HG02885 (cell line): Measurements from ENCODE around the gene PPP1R13L.
"Not testable (repeated sequence)": the region's sequence is repeated elsewhere in the genome, so short reads cannot be mapped to it uniquely, and the experiment has no call there.

Source experiments
- ATAC-seq: cut with Tn5 transposase; IDR thresholded peaks from one replicate; pipeline ENCODE4 v1.9.1; 2021; ENCODE audit warnings: mild to moderate bottlenecking; ENCODE audit not compliant: unreplicated experiment, poor library complexity

PPP1R13L gene

DNA sequence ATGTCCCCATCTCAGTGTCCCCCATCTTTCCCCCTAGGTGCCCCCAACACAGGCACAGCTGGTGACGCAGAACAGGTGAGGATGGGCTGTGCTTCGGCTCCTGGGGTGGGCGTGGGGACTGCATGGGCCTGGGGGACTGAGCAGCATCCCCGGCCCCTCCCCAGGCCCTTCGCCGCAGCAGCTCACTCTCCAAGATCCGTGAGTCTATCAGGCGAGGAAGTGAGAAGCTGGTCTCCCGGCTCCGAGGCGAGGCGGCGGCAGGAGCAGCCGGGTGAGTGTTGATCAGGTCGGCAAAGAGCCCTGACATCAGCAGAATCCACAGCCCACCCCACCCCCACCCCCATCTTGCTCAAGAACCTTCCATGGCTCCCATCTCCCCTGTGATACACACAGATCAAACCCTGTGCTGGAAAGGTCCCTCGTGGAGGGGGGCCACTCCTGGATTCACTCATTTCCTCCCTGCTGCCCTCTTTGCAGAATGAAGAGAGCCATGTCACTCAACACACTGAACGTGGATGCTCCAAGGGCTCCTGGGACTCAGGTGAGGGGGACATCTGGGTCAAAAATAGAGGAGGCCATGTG is 54.3 kb downstream of the PPP1R13L start:
- no peak for ATAC-seq

DNA sequence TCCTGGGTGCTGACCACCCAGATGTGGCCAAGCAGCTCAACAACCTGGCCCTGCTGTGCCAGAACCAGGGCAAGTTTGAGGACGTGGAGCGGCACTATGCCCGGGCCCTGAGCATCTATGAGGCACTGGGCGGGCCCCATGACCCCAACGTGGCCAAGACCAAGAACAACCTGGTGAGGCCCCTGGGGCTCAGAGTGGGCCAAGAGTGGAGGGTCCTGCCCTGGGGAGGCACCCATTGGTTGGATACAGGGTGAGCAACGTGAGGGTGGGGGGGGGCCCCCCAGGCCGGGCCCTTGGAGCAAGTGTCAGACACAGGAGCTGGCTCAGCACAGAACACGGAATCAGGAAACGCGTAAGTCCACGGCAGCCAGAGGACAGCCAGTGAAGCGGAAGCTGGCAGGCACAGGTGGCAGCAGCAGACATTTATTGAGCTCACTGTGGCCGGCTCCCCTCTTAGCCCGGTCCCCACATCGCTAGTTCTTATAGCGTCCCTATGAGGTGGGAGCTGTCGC is 55.4 kb downstream of the PPP1R13L start:
- no peak for ATAC-seq

DNA sequence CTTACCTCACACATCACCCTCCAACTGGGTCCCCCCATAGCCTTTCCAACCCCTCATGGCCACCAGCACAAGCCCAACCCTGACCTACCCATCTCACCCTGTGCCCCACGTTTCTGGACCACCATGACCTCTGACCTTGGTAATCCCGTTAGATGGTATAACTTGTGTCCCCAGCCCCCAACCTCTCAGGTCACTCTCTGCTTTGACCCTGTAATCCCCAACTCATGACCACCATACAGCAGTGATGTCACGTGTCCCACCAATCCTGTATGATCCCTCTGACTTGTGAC is 55.8 kb downstream of the PPP1R13L start:
- no peak for ATAC-seq

DNA sequence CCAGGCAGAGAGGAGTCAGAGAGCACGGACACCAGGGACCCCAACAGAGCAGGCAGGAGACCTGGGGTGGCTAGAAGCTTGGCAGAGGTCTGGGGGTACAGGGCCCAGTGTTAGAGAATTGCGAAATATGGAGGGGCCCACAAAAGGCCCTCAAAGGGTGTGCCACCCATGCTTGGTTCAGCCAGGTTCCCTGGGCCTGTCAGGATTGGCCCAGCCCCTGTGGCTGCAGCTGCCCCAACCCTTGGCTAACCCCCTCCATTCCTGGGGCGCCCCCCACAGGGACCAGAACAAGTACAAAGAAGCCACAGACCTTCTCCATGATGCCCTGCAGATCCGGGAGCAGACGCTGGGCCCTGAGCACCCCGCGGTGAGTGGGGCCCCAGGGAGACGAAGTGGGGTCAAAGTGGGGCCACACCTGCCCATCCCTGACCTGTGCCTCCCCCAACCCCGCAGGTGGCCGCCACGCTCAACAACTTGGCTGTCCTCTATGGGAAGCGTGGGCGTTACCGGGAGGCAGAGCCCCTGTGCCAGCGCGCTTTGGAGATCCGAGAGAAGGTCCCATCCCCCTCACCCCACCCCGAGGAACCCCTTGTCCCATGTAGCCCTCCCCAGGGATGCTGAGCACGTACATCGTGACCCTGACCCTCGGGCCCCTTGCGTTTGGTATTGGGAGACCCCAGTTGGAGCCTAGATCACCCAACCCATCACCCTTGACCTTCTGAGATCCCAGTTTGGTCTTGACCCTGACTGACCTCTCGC is 56.3 kb downstream of the PPP1R13L start:
- no peak for ATAC-seq

DNA sequence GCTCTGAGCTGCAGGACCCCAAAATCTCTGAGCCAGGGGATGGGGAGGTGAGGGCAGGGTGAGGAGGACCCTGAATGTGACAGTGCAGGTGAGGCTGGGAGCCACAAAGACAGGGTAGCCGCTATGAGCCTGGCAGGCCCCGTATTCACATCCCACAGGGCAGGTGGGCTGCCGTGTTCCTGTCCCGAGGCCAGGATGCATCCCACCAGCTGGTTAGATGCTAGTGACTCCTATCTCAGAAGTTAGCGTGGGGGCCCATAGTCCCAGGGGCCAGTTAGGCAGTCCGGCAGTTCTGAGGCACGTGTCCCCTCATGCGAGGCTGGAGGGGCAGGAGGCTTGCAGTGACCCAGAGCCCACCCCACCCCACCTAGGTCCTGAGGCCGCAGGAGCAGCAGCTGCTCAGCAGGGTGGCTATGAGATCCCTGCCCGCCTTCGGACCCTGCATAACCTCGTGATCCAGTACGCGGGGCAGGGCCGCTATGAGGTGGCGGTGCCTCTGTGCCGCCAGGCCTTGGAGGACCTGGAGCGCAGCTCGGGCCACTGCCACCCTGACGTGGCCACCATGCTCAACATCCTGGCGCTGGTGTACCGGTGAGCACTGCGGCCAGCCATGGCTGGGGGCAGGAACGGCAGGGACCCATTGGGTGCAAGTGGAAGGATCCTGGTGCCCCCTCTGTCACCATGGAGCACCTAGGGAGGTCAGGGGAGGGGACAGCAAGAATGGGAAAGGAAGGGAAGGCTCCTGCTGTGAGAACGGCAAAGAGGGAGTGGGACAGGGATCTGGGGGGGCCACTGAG is 57.1 kb downstream of the PPP1R13L start:
- no peak for ATAC-seq

DNA sequence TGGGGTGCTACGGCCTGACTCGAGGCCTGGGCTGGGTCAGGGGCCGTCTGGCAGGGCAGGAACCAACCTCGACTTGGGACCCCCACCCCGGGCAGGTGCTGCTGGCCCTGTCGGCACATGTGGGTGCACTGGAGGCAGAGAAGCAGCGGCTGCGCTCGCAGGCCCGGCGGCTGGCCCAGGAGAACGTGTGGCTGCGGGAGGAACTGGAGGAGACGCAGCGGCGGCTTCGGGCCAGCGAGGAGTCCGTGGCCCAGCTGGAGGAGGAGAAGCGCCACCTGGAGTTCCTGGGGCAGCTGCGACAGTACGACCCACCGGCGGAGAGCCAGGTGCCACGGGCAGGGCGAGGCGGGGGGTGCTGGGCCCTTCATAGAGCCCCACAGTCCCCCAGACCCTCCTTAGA is 58.4 kb downstream of the PPP1R13L start:
- ATAC-seq: no peak

DNA sequence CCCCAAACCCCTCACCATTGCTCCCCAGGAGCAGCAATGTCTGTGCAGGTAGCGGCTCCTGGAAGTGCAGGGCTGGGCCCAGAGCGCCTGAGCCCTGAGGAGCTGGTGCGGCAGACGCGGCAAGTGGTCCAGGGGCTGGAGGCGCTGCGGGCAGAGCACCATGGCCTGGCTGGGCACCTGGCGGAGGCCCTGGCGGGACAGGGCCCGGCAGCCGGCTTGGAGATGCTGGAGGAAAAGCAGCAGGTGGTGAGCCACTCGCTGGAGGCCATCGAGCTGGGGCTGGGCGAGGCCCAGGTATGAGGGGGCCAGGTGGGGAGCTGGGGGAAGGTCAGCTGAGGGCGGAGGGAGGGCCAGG is 59.4 kb downstream of the PPP1R13L start:
- ATAC-seq: no peak

DNA sequence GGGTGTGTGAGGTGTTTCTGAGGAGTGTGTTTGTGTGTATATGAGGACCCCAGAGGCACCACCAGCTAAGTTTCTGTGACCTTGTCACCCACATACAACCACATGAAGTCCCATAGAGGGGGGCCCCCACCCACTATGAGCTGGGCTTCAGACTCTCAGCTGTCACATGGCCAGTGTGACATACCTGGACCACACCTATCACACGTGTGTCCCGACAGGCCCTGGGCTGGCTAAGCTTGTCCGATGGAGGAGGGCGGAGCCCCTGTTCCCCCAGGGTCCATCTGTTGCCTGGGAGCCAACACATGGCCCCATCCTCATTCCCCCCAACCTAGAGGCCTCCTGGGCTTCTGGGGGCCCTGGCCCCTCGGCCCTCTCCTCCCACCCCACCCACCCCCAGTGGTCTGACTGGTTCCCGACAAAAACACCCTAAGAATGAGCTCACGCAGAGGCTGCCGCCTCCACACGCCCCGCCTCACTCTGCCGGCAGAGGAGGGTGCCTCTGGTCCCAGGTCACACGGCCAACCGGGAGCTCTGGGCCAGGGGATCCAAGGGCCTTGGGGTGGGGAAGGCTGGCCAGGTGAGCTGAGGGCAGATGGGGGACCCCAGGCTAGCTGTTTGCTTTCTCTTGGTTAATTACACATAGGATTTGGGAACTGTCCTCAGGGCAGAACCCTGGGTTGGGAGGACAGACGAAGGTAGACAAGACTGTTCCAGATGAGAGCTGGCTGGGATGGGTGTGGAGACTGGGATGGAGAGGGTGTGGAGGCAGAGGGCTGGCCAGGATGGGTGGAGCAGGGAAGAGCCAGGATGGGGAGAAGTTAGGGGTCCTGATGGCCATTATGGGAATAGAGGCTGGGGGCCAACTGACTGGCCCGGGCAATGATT is 60.0 kb downstream of the PPP1R13L start:
- no peak for ATAC-seq

DNA sequence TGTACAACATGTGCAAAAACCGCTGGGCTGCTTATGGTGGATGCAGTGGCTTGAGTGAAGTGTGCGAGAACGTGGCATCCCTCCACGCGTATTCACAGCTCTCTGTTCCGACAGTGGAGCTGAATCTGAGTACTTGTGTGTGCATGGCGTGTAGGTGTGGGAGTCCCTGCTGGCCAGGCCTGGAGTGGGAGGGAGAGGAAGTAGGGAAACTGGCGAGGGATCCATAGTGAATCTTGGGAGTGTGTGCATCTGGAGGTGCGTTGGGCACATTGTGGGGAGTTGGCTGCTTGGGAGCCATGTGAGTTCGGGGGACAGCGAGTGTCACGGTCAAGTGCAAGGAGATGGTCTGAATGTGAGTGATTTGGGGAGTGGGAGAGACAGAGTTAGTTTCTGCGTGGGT is 62.0 kb downstream of the PPP1R13L start:
- ATAC-seq: no peak

DNA sequence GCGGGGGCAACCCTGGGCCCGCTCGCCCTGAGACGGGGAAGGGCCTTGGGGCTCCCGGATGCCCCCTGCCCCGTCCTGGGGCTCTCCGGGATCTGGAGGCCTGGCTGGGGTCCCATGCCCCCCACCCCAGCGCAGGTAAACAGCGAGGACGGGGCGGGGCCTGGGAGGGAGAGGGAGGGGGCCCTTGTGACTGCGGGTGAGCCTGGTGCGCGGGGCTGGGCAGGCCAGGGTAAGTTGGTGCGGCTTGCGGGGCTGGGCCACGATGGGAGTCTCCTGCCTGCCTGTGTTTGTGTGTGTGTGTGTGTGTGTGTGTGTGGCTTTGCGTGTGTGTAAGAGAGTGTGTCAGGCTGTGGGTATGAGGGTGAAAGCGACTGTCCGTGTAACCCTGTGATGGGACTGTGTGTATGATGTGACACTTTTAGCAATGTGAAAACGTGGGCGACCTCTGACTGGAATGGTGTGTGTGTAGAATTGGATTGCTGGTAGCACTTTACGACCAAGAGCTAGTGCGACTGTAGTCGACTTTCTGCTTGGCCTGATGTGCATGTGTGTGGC is 63.9 kb downstream of the PPP1R13L start:
- no peak for ATAC-seq

DNA sequence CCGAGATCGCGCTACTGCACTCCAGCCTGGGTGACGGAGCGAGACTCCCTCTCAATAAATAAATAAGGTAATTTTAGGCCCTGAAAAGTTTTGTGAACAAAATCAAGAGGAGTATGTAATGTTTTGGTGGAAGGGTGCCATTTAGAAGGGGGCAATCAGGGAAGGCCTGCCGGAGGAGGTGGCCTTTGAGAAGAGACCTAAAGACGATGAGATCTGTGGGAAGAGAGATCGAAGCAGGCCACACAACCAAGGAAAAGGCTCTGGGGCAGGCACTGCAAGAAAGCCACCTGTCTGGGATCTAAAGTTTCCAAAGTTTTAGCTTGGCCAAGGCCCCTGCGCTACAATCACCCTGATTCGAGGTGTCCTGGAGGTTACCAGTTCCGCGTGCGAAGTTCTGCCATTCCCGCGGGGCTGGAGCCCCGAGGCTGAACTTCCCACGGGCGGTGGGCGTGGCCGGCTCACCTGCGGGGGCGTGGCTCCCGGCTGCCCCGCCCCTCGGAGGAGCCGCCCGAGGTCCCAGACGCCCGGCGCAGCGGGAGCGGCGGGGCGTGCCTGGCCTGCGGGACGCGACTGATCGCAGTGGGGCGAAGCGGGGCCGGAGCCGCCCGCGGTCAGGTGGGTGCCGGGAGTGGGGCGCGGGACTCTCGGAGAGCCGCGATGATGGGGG is 64.5 kb downstream of the PPP1R13L start, which contains the start of gene KLC3:
Gene KLC3, plus strand, starts transcription at position 519 of the 667 bp plus-strand sequence. CDS start 4,792 bp downstream, outside the sequence.
- no peak for ATAC-seq

DNA sequence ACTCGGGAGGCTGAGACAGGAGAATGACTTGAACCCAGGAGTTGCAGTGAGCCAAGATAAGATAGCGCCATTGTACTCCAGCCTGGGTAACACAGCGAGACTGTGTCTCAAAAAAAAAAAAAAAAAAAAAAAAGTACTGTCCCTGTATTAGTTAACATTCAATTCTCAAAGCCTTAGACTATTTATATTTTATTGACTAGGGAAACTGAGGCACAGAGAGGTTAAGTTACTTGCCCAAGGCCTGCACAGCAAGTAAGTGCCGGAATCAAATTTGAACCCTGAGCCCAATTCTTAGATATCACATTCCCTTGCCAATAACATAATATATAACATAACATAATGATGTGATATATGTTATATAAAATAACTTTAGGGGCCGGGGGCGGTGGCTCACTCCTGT is 65.2 kb downstream of the PPP1R13L start:
- no peak for ATAC-seq

DNA sequence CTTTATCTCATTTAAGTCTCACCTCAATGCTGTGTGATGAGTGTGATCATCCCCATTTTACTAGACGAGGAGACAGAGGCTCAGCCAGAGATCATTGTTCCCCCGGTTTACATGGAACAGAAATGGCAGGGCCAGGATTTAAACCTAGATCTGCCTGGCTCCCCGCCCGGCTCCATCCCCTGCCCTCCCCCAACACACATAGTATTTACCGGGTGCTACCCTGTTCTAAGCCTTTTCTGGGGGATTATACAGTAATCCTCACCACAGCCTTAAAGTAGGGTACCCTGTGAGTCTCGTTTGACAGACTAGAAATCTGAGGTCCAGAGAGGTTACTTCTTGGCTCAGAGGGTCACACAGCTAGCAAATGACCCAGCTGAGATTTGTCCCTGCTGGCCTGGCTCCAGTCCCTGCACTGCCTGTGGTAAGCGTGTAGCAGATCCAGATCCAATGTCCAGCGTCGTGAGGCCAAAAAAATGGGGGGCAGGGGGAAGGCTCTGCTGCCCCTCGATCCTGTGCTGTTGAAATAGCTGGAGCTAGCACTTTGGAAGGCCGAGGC is 68.1 kb downstream of the PPP1R13L start:
- ATAC-seq: no peak

DNA sequence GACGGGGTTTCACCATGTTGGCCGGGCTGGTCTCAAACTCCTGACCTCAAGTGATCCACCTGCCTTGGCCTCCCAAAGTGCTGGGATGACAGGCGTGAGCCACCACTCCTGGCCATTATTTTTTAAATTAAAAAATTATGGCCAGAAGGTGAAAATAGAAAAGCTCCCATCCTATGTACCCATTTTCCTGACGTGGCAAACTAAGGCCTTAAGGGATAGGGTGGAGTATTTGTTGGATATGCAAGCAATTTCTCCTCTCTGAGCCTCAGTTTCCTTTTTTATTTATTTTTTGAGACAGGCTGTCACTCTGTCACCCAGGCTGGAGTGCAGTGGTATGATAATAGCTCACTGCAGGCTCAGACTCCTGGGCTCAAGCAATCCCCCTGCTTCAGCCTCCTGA is 70.0 kb downstream of the PPP1R13L start:
- ATAC-seq: not testable (repeated sequence)

DNA sequence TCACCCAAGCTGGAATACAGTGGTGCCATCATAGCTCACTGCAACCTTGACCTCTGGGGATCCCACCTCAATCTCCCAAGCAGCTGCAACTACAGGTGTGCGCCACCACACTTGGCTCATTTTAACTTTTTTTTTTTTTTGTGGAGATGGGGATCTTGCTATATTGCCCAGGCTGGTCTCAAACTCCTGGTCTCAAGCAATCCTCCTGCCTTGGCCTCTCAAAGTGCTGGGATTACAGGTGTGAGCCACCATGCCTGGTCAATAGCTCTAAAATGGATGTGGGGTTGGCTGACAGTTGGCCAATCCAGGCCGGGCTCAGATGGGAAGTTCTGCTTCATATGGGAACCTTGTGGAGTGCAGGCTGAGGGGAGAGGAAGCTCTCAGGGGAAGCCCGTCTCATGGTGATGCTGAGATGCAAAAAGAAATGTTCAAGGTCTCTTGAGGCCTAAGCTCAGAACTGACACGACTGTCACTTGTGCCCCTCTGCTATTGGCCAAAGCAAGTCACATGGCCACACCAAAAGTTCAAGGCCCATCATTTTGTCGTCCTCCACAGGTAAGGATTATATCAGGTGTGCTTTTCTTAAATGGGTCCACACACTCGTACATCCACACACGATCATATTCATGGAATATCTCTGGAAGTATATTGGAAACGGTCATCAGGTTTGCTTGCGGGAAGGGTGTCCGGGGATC is 71.1 kb downstream of the PPP1R13L start:
- no peak for ATAC-seq

DNA sequence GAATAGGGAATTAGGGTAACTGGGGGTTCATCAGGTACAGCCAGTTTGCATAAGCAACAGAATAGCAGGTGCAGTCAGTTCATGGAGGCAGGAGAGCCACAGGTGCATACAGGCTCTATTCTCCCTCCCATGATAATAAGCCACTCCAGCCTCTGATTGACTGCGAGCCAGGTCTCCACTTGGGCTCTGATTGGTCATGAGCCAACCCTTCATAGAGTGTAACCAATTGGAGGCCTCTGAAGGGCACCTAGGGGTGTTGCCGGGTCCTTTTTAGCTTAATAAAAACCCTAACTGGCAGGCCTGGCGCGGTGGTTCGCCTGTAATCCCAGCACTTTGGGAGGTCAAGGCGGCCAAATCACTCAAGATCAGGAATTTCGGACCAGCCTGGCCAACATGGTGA is 73.5 kb downstream of the PPP1R13L start:
- no peak for ATAC-seq
